Esophagus mucosa (tissue), 1 donor: ENCODE results near the gene SLC25A47. TPM values are rescaled to one million over a fixed set of nuclear protein-coding genes. Genes with fewer than 3 reads are reported as not detected.

Experiments used
- total RNA-seq: library from RNA; stranded (reverse); gene quantifications from one replicate; pipeline ENCODE4 v1.2.4, GENCODE V29; 2023
- donor health status: DM: yes; HTN: yes; CAD: no.

SLC25A47 gene
- total RNA-seq, 1 donor from 2014 or later: not detected

Other genes starting within 250 kb of the SLC25A47 start
- gene DEGS2, start 163.7 kb upstream of the SLC25A47 start, total RNA-seq: 51.5 TPM
- gene YY1, start 84.2 kb upstream of the SLC25A47 start, total RNA-seq: 44.5 TPM
- gene SLC25A29, start 16.9 kb upstream of the SLC25A47 start, total RNA-seq: 15.5 TPM
- gene WDR25, start 53.1 kb downstream of the SLC25A47 start, total RNA-seq: 5.3 TPM